Mesothelial cell of epicardium (in vitro differentiated cells): ENCODE data around the gene ANKRD11. TPM values are rescaled to one million over a fixed set of nuclear protein-coding genes. Genes with fewer than 3 reads are reported as not detected.

Source experiments
- DNase-seq, 2 experiments: peaks; one replicate each; pipeline ENCODE4 v3.0.0; 2021; ENCODE audit warnings: low spot score in 2 of 2; ENCODE audit not compliant: unreplicated experiment in 2 of 2
- H3K27ac Mint-ChIP-seq: 2 replicates; pipeline ENCODE4 v1.8.0; 2021; ENCODE audit warnings: mixed read lengths
- H3K27me3 Mint-ChIP-seq: 2 replicates; pipeline ENCODE4 v1.8.0; 2021; ENCODE audit warnings: low read depth, mixed read lengths
- H3K36me3 Mint-ChIP-seq: 2 replicates; pipeline ENCODE4 v1.8.0; 2021; ENCODE audit warnings: mixed read lengths
- H3K4me1 Mint-ChIP-seq: 2 replicates; pipeline ENCODE4 v1.8.0; 2021; ENCODE audit warnings: mixed read lengths
- H3K4me3 Mint-ChIP-seq: 2 replicates; pipeline ENCODE4 v1.8.0; 2021; ENCODE audit warnings: mild to moderate bottlenecking, moderate library complexity, mixed read lengths
- H3K9me3 Mint-ChIP-seq: 2 replicates; pipeline ENCODE4 v1.8.0; 2021; ENCODE audit warnings: mixed read lengths
- CTCF ChIP-seq: fragments of 200-600 bp; sonication (generic); IDR thresholded peaks from one replicate; pipeline ENCODE4 v1.5.0; 2021; ENCODE audit warnings: antibody characterized with exemption; ENCODE audit not compliant: unreplicated experiment
- total RNA-seq: library from RNA; stranded (reverse); gene quantifications from 3 replicates; pipeline ENCODE4 v1.2.1, GENCODE V29; 2021

The ANKRD11 gene
- total RNA-seq, 1 donor from 2014 or later, result 247 TPM

GRCh38 chr16:89506113-89506504 is 15.7 kb upstream of the ANKRD11 start:
- no peak for TF ChIP-seq CTCF
- DNase-seq, result no peak
- peaks cover 1% of the 10 kb centered on the region for H3K36me3 Mint-ChIP-seq
- H3K27me3 Mint-ChIP-seq, result no peaks in the 10 kb centered on the region
- peaks cover 35% of the 10 kb centered on the region for H3K4me1 Mint-ChIP-seq
- peak overlapping the region; percentile 22 for H3K4me3 Mint-ChIP-seq
- no peaks in the 10 kb centered on the region for H3K9me3 Mint-ChIP-seq
- H3K27ac Mint-ChIP-seq, result peak overlapping the region; percentile 43

GRCh38 chr16:89505204-89506112 is 15.1 kb upstream of the ANKRD11 start:
- Mint-ChIP-seq H3K4me1 (peaks cover 35% of the 10 kb centered on the region), H3K27me3 (no peaks in the 10 kb centered on the region), H3K27ac (peak overlapping the region; percentile 43), H3K4me3 (peak overlapping the region; percentile 22), H3K36me3 (no peaks in the 10 kb centered on the region), H3K9me3 (no peaks in the 10 kb centered on the region)
- DNase-seq, result no peak
- TF ChIP-seq CTCF, result no peak

- H3K4me3 Mint-ChIP-seq, result no peak overlapping the region
- H3K27ac Mint-ChIP-seq, result no peak overlapping the region
- no peaks in the 10 kb centered on the region for H3K36me3 Mint-ChIP-seq
- no peaks in the 10 kb centered on the region for H3K27me3 Mint-ChIP-seq
- peaks cover 33% of the 10 kb centered on the region for H3K4me1 Mint-ChIP-seq
- no peak for TF ChIP-seq CTCF
- no peak for DNase-seq
- no peaks in the 10 kb centered on the region for H3K9me3 Mint-ChIP-seq
Observed at GRCh38 chr16:89504091-89504490, 13.7 kb upstream of the ANKRD11 start.

- H3K4me3 Mint-ChIP-seq, result peak overlapping the region; percentile 10
- no peaks in the 10 kb centered on the region for H3K9me3 Mint-ChIP-seq
Observed at GRCh38 chr16:89502081-89502843, 11.9 kb upstream of the ANKRD11 start.

GRCh38 chr16:89499767-89500166 is 9.4 kb upstream of the ANKRD11 start:
- Mint-ChIP-seq H3K27ac (no peak overlapping the region), H3K9me3 (no peaks in the 10 kb centered on the region), H3K4me1 (peaks cover 9% of the 10 kb centered on the region), H3K4me3 (no peak overlapping the region), H3K36me3 (no peaks in the 10 kb centered on the region), H3K27me3 (no peaks in the 10 kb centered on the region)
- no peak for DNase-seq
- no peak for TF ChIP-seq CTCF

More at GRCh38 chr16:89502081-89502843, 11.9 kb upstream of the ANKRD11 start:
- no peaks in the 10 kb centered on the region for H3K27me3 Mint-ChIP-seq
- H3K4me1 Mint-ChIP-seq, result peaks cover 28% of the 10 kb centered on the region
- H3K27ac Mint-ChIP-seq, result peak overlapping the region; percentile 96
- DNase-seq, result no peak
- no peaks in the 10 kb centered on the region for H3K36me3 Mint-ChIP-seq
- TF ChIP-seq CTCF, result no peak
